ENCODE results near the gene PRDM16. TPM values are rescaled to one million over a fixed set of nuclear protein-coding genes. Genes with fewer than 3 reads are reported as not detected.

The PRDM16 gene
- total and polyA plus RNA-seq, 2 experiments from 2014 or later, result 0.14 to 0.16 TPM

GRCh38 chr1:3216015-3216391 is 147.0 kb downstream of the PRDM16 start:
- Mint-ChIP-seq H3K4me1 (peaks cover 9% of the 10 kb centered on the region), H3K9me3 (no peaks in the 10 kb centered on the region), H3K36me3 (ENCODE audit: low read depth) (no peaks in the 10 kb centered on the region), H3K4me3 (no peak overlapping the region), H3K27ac (no peak overlapping the region), H3K27me3 (ENCODE audit: insufficient read depth, low read depth, poor library complexity) (peaks cover 6% of the 10 kb centered on the region)
- ATAC-seq (no peak), DNase-seq (ENCODE audit: low spot score) (no peak)
- Histone ChIP-seq H3K79me2 (replicated peaks; ENCODE audit: insufficient read depth) (no peaks in the 10 kb centered on the region), H3K4me2 (no peak overlapping the region), H2AFZ (no peak overlapping the region), H4K20me1 (replicated peaks; ENCODE audit: insufficient read depth) (no peaks in the 10 kb centered on the region), H3K27me3 (ENCODE audit: insufficient read depth) (no peaks in the 10 kb centered on the region), H3F3A (replicated peaks; ENCODE audit: low read depth) (no peaks in the 10 kb centered on the region), H3K4me1 (ENCODE audit: insufficient read depth) (no peaks in the 10 kb centered on the region), H3K4me3 (no peak overlapping the region), H3K27ac (ENCODE audit: low read depth) (no peak overlapping the region), H3K36me3 (ENCODE audit: insufficient read depth) (no peaks in the 10 kb centered on the region), H3K9me2 (ENCODE audit: insufficient read depth) (no peaks in the 10 kb centered on the region)
- no peak for TF ChIP-seq ZNF114 (CRISPR knock-in tag; IDR thresholded peaks at IDR 0.05)
- no peak for TF ChIP-seq NANOG (IDR thresholded peaks at IDR 0.05; ENCODE audit: borderline replicate concordance)
- TF ChIP-seq, protein P1, sequence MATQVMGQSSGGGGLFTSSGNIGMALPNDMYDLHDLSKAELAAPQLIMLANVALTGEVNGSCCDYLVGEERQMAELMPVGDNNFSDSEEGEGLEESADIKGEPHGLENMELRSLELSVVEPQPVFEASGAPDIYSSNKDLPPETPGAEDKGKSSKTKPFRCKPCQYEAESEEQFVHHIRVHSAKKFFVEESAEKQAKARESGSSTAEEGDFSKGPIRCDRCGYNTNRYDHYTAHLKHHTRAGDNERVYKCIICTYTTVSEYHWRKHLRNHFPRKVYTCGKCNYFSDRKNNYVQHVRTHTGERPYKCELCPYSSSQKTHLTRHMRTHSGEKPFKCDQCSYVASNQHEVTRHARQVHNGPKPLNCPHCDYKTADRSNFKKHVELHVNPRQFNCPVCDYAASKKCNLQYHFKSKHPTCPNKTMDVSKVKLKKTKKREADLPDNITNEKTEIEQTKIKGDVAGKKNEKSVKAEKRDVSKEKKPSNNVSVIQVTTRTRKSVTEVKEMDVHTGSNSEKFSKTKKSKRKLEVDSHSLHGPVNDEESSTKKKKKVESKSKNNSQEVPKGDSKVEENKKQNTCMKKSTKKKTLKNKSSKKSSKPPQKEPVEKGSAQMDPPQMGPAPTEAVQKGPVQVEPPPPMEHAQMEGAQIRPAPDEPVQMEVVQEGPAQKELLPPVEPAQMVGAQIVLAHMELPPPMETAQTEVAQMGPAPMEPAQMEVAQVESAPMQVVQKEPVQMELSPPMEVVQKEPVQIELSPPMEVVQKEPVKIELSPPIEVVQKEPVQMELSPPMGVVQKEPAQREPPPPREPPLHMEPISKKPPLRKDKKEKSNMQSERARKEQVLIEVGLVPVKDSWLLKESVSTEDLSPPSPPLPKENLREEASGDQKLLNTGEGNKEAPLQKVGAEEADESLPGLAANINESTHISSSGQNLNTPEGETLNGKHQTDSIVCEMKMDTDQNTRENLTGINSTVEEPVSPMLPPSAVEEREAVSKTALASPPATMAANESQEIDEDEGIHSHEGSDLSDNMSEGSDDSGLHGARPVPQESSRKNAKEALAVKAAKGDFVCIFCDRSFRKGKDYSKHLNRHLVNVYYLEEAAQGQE (IDR thresholded peaks at IDR 0.05; ENCODE audit: unreplicated experiment), result no peak
- TF ChIP-seq STAT1 (IDR thresholded peaks at IDR 0.05; ENCODE audit: unreplicated experiment), result no peak
- TF ChIP-seq, protein P2, sequence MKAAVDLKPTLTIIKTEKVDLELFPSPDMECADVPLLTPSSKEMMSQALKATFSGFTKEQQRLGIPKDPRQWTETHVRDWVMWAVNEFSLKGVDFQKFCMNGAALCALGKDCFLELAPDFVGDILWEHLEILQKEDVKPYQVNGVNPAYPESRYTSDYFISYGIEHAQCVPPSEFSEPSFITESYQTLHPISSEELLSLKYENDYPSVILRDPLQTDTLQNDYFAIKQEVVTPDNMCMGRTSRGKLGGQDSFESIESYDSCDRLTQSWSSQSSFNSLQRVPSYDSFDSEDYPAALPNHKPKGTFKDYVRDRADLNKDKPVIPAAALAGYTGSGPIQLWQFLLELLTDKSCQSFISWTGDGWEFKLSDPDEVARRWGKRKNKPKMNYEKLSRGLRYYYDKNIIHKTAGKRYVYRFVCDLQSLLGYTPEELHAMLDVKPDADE (IDR thresholded peaks at IDR 0.05), result no peak
- TF ChIP-seq JUNB (IDR thresholded peaks at IDR 0.05; ENCODE audit: unreplicated experiment), result no peak
- TF ChIP-seq CTCF (conservative IDR thresholded peaks at IDR 0.05; ENCODE audit: low read depth in 2 of 2), result no peak
- no peak for TF ChIP-seq EZH2 (IDR thresholded peaks at IDR 0.05; ENCODE audit: low read depth, unreplicated experiment)

DNA sequence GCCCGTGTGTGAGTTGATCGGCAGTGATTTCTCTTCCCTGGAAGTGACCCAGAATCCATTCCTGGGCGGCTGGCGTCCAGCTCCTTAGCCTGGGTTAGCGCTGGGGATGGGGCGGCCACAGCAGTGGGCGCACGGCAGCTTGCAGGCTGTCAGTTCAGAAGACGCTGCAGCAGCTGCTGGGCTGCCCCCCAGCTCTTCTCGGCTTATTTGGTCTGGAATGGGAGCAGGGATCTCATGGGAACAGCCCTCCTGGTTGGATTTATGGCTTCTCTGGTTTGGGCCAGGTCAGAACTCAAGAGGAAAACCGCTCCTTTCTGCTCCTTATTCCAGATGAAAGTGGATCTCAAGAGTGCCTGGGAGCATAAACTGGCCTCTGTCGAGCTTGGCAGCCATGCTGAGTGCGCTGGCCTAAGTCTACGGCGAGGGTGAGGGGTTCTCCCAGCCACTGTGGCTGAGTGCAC is 148.2 kb downstream of the PRDM16 start:
- H3K27ac ChIP-seq (ENCODE audit: low read depth), result no peak overlapping the region
- no peak for ATAC-seq
- no peak overlapping the region for H3K4me3 Mint-ChIP-seq

More for the DNA sequence above, 148.2 kb downstream of the PRDM16 start:
- Histone ChIP-seq H2AFZ (no peak overlapping the region), H3K4me2 (no peak overlapping the region), H3K4me3 (no peak overlapping the region), H3F3A (replicated peaks; ENCODE audit: low read depth) (no peaks in the 10 kb centered on the region), H4K20me1 (replicated peaks; ENCODE audit: insufficient read depth) (no peaks in the 10 kb centered on the region), H3K27me3 (ENCODE audit: insufficient read depth) (no peaks in the 10 kb centered on the region), H3K79me2 (replicated peaks; ENCODE audit: insufficient read depth) (no peaks in the 10 kb centered on the region), H3K9me2 (ENCODE audit: insufficient read depth) (no peaks in the 10 kb centered on the region), H3K4me1 (ENCODE audit: insufficient read depth) (no peaks in the 10 kb centered on the region), H3K36me3 (ENCODE audit: insufficient read depth) (no peaks in the 10 kb centered on the region)
- peaks cover 6% of the 10 kb centered on the region for H3K27me3 Mint-ChIP-seq (ENCODE audit: insufficient read depth, low read depth, poor library complexity)
- no peak overlapping the region for H3K27ac Mint-ChIP-seq
- no peaks in the 10 kb centered on the region for H3K36me3 Mint-ChIP-seq (ENCODE audit: low read depth)
- no peaks in the 10 kb centered on the region for H3K9me3 Mint-ChIP-seq
- no peak for DNase-seq (ENCODE audit: low spot score)
- H3K4me1 Mint-ChIP-seq, result peaks cover 14% of the 10 kb centered on the region
- no peak for TF ChIP-seq EZH2 (IDR thresholded peaks at IDR 0.05; ENCODE audit: low read depth, unreplicated experiment)
- TF ChIP-seq, protein P2 (IDR thresholded peaks at IDR 0.05), result no peak

Measured in GM23338 (cell line).